ENCODE measurements around the gene NDC1. TPM values are rescaled to one million over a fixed set of nuclear protein-coding genes. Genes with fewer than 3 reads are reported as not detected.

The NDC1 gene
- total RNA-seq, 2 experiments from 2014 or later, result 19.0 to 19.5 TPM

GRCh38 chr1:53717025-53717804, 120.9 kb downstream of the NDC1 start:
- no peak overlapping the region for H3K4me3 Mint-ChIP-seq
- no peaks in the 10 kb centered on the region for H3K4me1 Mint-ChIP-seq
- H3K36me3 Mint-ChIP-seq, result no peaks in the 10 kb centered on the region
- H3K27ac Mint-ChIP-seq, result no peak overlapping the region
- H3K27me3 Mint-ChIP-seq, result peaks cover 8% of the 10 kb centered on the region
- no peaks in the 10 kb centered on the region for H3K9me3 Mint-ChIP-seq
- POLR2A ChIA-PET, result no interaction called here
- ATAC-seq (ENCODE audit: low read depth) (no peak), DNase-seq (no peak)

GRCh38 chr1:53716150-53716549, 121.9 kb downstream of the NDC1 start:
- peaks cover 8% of the 10 kb centered on the region for H3K27me3 Mint-ChIP-seq
- POLR2A ChIA-PET, result no interaction called here

GRCh38 chr1:53715478-53715877, 122.6 kb downstream of the NDC1 start:
- Mint-ChIP-seq H3K27ac (no peak overlapping the region), H3K4me1 (no peaks in the 10 kb centered on the region), H3K27me3 (peaks cover 8% of the 10 kb centered on the region), H3K4me3 (no peak overlapping the region), H3K9me3 (no peaks in the 10 kb centered on the region), H3K36me3 (no peaks in the 10 kb centered on the region)
- POLR2A ChIA-PET, result no interaction called here
- ATAC-seq (ENCODE audit: low read depth) (no peak), DNase-seq (no peak)

More at GRCh38 chr1:53716150-53716549, 121.9 kb downstream of the NDC1 start:
- H3K4me1 Mint-ChIP-seq, result no peaks in the 10 kb centered on the region
- ATAC-seq (ENCODE audit: low read depth), result no peak
- DNase-seq, result no peak
- H3K27ac Mint-ChIP-seq, result no peak overlapping the region
- H3K4me3 Mint-ChIP-seq, result no peak overlapping the region
- no peaks in the 10 kb centered on the region for H3K9me3 Mint-ChIP-seq
- no peaks in the 10 kb centered on the region for H3K36me3 Mint-ChIP-seq

Other genes with a start within 250 kb of the NDC1 start
- not detected for gene GLIS1, start 99.1 kb downstream of the NDC1 start, total RNA-seq
- gene YIPF1, start 51.5 kb upstream of the NDC1 start, total RNA-seq, result 10 to 100 TPM; 16.9 to 19.5 TPM
- not detected for gene DIO1, start 55.9 kb upstream of the NDC1 start, total RNA-seq
- gene IFT25, start 107.4 kb upstream of the NDC1 start, total RNA-seq, result 10 to 100 TPM; 76.7 to 81.6 TPM
- 10 to 100 TPM; 18.8 to 20.2 TPM for gene LRRC42, start 108.1 kb upstream of the NDC1 start, total RNA-seq
- gene LDLRAD1, start 179.9 kb upstream of the NDC1 start, total RNA-seq, result not detected
- gene TMEM59, start 214.9 kb upstream of the NDC1 start, total RNA-seq, result 100 to 1,000 TPM; 182 to 192 TPM
- 10 to 100 TPM; 11.7 to 13.5 TPM for gene TCEANC2, start 215.3 kb upstream of the NDC1 start, total RNA-seq

All from activated naive CD8-positive, alpha-beta T cell treated with anti-CD3 and anti-CD28 coated beads, Interleukin-2, amount 10 ng/mL, durations not matched to agents 7 days and 5 days (primary cell).